Osteoblast (primary cell): ENCODE measurements around the gene ATXN2. TPM values are rescaled to one million over a fixed set of nuclear protein-coding genes. Genes with fewer than 3 reads are reported as not detected.

Source experiments
- DNase-seq: peaks from one replicate; pipeline ENCODE4 v3.0.0; 2011; ENCODE audit warnings: low spot score, mixed read lengths; ENCODE audit not compliant: insufficient read length; ENCODE audit errors: missing footprints
- H2AFZ ChIP-seq: 2 replicates; pipeline ENCODE4 v1.6.0; 2011; ENCODE audit warnings: mild to moderate bottlenecking, low read length
- H3K27ac ChIP-seq: 2 replicates; pipeline ENCODE4 v1.5.1; 2011; ENCODE audit warnings: mild to moderate bottlenecking, low read depth, low read length, moderate library complexity
- H3K27me3 ChIP-seq: 2 replicates; pipeline ENCODE4 v1.6.0; 2012; ENCODE audit warnings: mild to moderate bottlenecking, control low read depth, inconsistent platforms, low read length, moderate library complexity; ENCODE audit not compliant: insufficient read depth
- H3K36me3 ChIP-seq: 2 replicates; pipeline ENCODE4 v1.5.1; 2011; ENCODE audit warnings: mild to moderate bottlenecking, low read length, control low read depth, moderate library complexity; ENCODE audit not compliant: insufficient read depth
- H3K4me1 ChIP-seq: 2 replicates; pipeline ENCODE4 v1.5.1; 2011; ENCODE audit warnings: mild to moderate bottlenecking, low read length, control low read depth, moderate library complexity; ENCODE audit not compliant: insufficient read depth
- H3K4me2 ChIP-seq: 2 replicates; pipeline ENCODE4 v1.6.0; 2011; ENCODE audit warnings: mild to moderate bottlenecking, low read length; ENCODE audit not compliant: insufficient read depth
- H3K4me3 ChIP-seq: fragments of 200-600 bp; sonication (generic); 3 replicates; pipeline ENCODE4 v1.5.1; 2012; ENCODE audit warnings: mild to moderate bottlenecking, low read length, inconsistent platforms; ENCODE audit not compliant: insufficient read depth
- H3K79me2 ChIP-seq: 2 replicates; pipeline ENCODE4 v1.6.0; 2012; ENCODE audit warnings: mild to moderate bottlenecking, low read length, control low read depth, inconsistent platforms; ENCODE audit not compliant: insufficient read depth
- H3K9me3 ChIP-seq: 2 replicates; pipeline ENCODE4 v1.5.1; 2011; ENCODE audit warnings: low read depth, low read length, control low read depth
- H4K20me1 ChIP-seq: 2 replicates; pipeline ENCODE4 v1.6.0; 2012; ENCODE audit warnings: mild to moderate bottlenecking, low read length, control low read depth; ENCODE audit not compliant: insufficient read depth
- total RNA-seq: library from RNA; depleted of rRNA; stranded (reverse); fragments of >200 nt; gene quantifications from 2 replicates; pipeline ENCODE4 v1.2.3, GENCODE V29; 2012
- TF ChIP-seq, protein P1 (sequence below): IDR thresholded peaks from 2 replicates; pipeline ENCODE4 v1.5.1; 2011; ENCODE audit warnings: mild to moderate bottlenecking, low read depth, low read length, moderate library complexity; ENCODE audit errors: extremely low read depth

The ATXN2 gene
- total RNA-seq, 1 donor = 39.4 TPM

- peak overlapping the region; percentile 42 for H3K27ac ChIP-seq
- peaks cover 54% of the 10 kb centered on the region for H3K4me1 ChIP-seq
Observed at GRCh38 chr12:111439657-111440151, 159.4 kb downstream of the ATXN2 start.

GRCh38 chr12:111438481-111438880 is 160.6 kb downstream of the ATXN2 start:
- no peak overlapping the region for H2AFZ ChIP-seq
- H3K27ac ChIP-seq = peak overlapping the region; percentile 86
- peaks cover 58% of the 10 kb centered on the region for H3K4me1 ChIP-seq
- H3K4me3 ChIP-seq = peak overlapping the region; percentile 5
- H3K4me2 ChIP-seq = peak overlapping the region; percentile 46
- peaks cover 79% of the 10 kb centered on the region for H4K20me1 ChIP-seq
- peaks cover 98% of the 10 kb centered on the region for H3K79me2 ChIP-seq
- DNase-seq = peak; percentile 57
- H3K27me3 ChIP-seq = no peaks in the 10 kb centered on the region
- peaks cover 15% of the 10 kb centered on the region for H3K36me3 ChIP-seq
- no peaks in the 10 kb centered on the region for H3K9me3 ChIP-seq
- TF ChIP-seq, protein P1, sequence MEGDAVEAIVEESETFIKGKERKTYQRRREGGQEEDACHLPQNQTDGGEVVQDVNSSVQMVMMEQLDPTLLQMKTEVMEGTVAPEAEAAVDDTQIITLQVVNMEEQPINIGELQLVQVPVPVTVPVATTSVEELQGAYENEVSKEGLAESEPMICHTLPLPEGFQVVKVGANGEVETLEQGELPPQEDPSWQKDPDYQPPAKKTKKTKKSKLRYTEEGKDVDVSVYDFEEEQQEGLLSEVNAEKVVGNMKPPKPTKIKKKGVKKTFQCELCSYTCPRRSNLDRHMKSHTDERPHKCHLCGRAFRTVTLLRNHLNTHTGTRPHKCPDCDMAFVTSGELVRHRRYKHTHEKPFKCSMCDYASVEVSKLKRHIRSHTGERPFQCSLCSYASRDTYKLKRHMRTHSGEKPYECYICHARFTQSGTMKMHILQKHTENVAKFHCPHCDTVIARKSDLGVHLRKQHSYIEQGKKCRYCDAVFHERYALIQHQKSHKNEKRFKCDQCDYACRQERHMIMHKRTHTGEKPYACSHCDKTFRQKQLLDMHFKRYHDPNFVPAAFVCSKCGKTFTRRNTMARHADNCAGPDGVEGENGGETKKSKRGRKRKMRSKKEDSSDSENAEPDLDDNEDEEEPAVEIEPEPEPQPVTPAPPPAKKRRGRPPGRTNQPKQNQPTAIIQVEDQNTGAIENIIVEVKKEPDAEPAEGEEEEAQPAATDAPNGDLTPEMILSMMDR = no peak

More at GRCh38 chr12:111439657-111440151, 159.4 kb downstream of the ATXN2 start:
- Histone ChIP-seq H3K4me3 (no peak overlapping the region), H3K36me3 (peaks cover 14% of the 10 kb centered on the region), H3K9me3 (no peaks in the 10 kb centered on the region), H3K79me2 (peaks cover 98% of the 10 kb centered on the region), H4K20me1 (peaks cover 76% of the 10 kb centered on the region), H2AFZ (no peak overlapping the region), H3K27me3 (no peaks in the 10 kb centered on the region), H3K4me2 (no peak overlapping the region)
- TF ChIP-seq, protein P1 = no peak
- DNase-seq = no peak

GRCh38 chr12:111437816-111438454 is 161.2 kb downstream of the ATXN2 start:
- H3K9me3 ChIP-seq = no peaks in the 10 kb centered on the region
- H3K36me3 ChIP-seq = peaks cover 15% of the 10 kb centered on the region
- no peaks in the 10 kb centered on the region for H3K27me3 ChIP-seq
- TF ChIP-seq, protein P1 = no peak
- DNase-seq = peak; percentile 94
- peak overlapping the region; percentile 5 for H3K4me3 ChIP-seq
- peak overlapping the region; percentile 86 for H3K27ac ChIP-seq
- H2AFZ ChIP-seq = no peak overlapping the region
- peaks cover 78% of the 10 kb centered on the region for H4K20me1 ChIP-seq
- peak overlapping the region; percentile 46 for H3K4me2 ChIP-seq
- H3K4me1 ChIP-seq = peaks cover 58% of the 10 kb centered on the region
- H3K79me2 ChIP-seq = peaks cover 98% of the 10 kb centered on the region

DNA sequence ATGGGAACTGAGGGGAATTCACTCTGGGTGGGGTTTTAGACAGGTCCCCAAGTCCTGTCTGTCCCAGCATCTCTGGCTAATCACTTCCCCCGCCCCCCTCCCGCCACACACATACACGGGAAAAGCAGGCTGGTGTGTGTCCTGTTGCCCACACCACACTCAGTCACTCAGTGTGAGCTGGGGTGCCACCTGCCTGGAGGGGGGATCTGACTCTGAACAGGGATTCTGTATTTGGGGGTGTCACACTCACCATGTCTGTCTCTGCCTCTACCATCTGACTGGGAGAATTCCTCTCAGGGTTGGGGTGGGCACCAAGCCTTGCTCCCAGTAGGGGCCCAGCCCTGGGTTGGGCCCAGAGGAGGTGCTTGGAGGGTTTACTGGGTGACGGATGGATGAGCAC is 162.3 kb downstream of the ATXN2 start:
- peak; percentile 35 for DNase-seq
- H3K4me1 ChIP-seq = peaks cover 69% of the 10 kb centered on the region
- no peak overlapping the region for H3K4me2 ChIP-seq
- H3K79me2 ChIP-seq = peaks cover 98% of the 10 kb centered on the region
- H3K9me3 ChIP-seq = no peaks in the 10 kb centered on the region
- peaks cover 75% of the 10 kb centered on the region for H4K20me1 ChIP-seq
- H3K27me3 ChIP-seq = no peaks in the 10 kb centered on the region
- peaks cover 10% of the 10 kb centered on the region for H3K36me3 ChIP-seq
- TF ChIP-seq, protein P1 = no peak
- peak overlapping the region; percentile 86 for H3K27ac ChIP-seq
- no peak overlapping the region for H3K4me3 ChIP-seq
- no peak overlapping the region for H2AFZ ChIP-seq
